ENCODE data around the gene NSUN3. TPM values are rescaled to one million over a fixed set of nuclear protein-coding genes. Genes with fewer than 3 reads are reported as not detected.

The NSUN3 gene
- total and polyA plus RNA-seq, 2 donors (not counting 1 experiment from before 2014, with no cell fraction given) = 6.5 to 25.7 TPM

DNA sequence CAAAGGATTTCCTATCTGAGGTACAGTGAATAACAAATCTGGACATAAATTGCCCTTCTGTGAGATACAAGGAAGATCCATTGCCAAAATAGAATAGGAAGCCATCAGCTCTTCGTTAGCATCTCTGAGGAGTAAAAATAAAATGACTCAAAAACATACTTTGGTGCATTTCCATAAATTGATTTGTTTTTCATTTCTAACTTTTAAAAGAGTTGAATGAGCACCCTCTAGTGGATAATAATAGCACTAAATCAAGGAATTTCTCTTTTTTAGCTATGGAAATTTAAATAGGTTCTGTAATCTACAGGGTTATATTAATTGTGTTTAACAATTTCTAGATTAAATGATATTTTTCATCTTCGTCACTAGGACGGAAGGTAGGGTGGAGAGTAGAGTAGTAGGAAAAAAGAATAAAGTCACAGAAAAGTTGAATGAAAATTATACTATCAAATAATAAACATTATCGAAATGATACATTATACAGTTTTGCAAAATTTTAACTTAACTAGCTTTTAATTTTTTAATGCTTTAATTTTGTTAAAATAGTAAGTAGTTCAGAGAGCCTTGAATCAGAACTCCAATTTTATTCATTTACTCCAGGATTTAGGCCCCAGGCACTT is 6.4 kb downstream of the NSUN3 start:
- H3K4me2 ChIP-seq (replicated peaks; ENCODE audit: low read depth, low read length, poor library complexity, severe bottlenecking) = no peak overlapping the region
- H3K79me2 ChIP-seq (ENCODE audit: control insufficient read depth, insufficient read depth, low read length) = peaks cover 84% of the 10 kb centered on the region
- ATAC-seq (ENCODE audit: low read depth) (no peak), DNase-seq (peak; percentile 39)
- H3K27me3 ChIP-seq (replicated peaks in 1 of 4; ENCODE audit: control extremely low read depth in 1 of 4, control insufficient read depth in 3 of 4, insufficient read depth in 4 of 4, low read length in 3 of 4) = no peaks in the 10 kb centered on the region
- Mint-ChIP-seq H3K27ac (no peak overlapping the region), H3K4me1 (peaks cover 39% of the 10 kb centered on the region), H3K27me3 (no peaks in the 10 kb centered on the region), H3K9me3 (ENCODE audit: insufficient read depth) (no peaks in the 10 kb centered on the region), H3K4me3 (no peak overlapping the region)
- no peak overlapping the region for H3K9ac ChIP-seq (ENCODE audit: low read length)
- ChIA-PET CTCF (interaction anchor here (0.7 to 3.9 kb wide), 13 partner anchors 9 to 78 kb away, joined by 3 to 61 read pairs (median 5); no protein-coding TSS in a partner anchor), POLR2A (no interaction called here)
- peaks cover 5 to 19% of the 10 kb centered on the region in 2 experiments for H3K36me3 ChIP-seq (replicated peaks in 1 of 2; ENCODE audit: control extremely low read depth in 1 of 2, control insufficient read depth in 1 of 2, extremely low read depth in 1 of 2, insufficient read depth in 2 of 2, low read length in 1 of 2)
- WGBS (ENCODE audit: insufficient coverage) = no CpG with 5 or more reads among the region's 4 CpGs
- peaks cover 0 to 2% (median 0%) of the 10 kb centered on the region in 3 donors for H3K9me3 ChIP-seq (ENCODE audit: control extremely low read depth in 1 of 3, control insufficient read depth in 2 of 3, insufficient read depth in 1 of 3, low read length in 2 of 3)
- no peak overlapping the region for H3K4me3 ChIP-seq (ENCODE audit: control extremely low read depth in 1 of 5, extremely low read depth in 1 of 5, insufficient read depth in 1 of 5, low read depth in 2 of 5, low read length in 4 of 5)
- no peaks in the 10 kb centered on the region for H4K20me1 ChIP-seq (ENCODE audit: control insufficient read depth, insufficient read depth, low read length, poor library complexity, severe bottlenecking)
- TF ChIP-seq, protein P1, sequence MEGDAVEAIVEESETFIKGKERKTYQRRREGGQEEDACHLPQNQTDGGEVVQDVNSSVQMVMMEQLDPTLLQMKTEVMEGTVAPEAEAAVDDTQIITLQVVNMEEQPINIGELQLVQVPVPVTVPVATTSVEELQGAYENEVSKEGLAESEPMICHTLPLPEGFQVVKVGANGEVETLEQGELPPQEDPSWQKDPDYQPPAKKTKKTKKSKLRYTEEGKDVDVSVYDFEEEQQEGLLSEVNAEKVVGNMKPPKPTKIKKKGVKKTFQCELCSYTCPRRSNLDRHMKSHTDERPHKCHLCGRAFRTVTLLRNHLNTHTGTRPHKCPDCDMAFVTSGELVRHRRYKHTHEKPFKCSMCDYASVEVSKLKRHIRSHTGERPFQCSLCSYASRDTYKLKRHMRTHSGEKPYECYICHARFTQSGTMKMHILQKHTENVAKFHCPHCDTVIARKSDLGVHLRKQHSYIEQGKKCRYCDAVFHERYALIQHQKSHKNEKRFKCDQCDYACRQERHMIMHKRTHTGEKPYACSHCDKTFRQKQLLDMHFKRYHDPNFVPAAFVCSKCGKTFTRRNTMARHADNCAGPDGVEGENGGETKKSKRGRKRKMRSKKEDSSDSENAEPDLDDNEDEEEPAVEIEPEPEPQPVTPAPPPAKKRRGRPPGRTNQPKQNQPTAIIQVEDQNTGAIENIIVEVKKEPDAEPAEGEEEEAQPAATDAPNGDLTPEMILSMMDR (IDR thresholded peaks at IDR 0.05) = peak; percentile 86
- no peak for TF ChIP-seq EZH2 (IDR thresholded peaks at IDR 0.05; ENCODE audit: borderline replicate concordance, insufficient read depth, low read depth, low read length, poor library complexity, severe bottlenecking)
- H3K27ac ChIP-seq (ENCODE audit: low read length in 2 of 2) = no peak overlapping the region
- intact Hi-C loops (cut with micrococcal nuclease) = loop anchor here (1.0 kb wide), 1 partner anchor 65 kb away; no protein-coding TSS in a partner anchor
- peaks cover 4 to 17% of the 10 kb centered on the region in 2 donors for H3K4me1 ChIP-seq (ENCODE audit: control insufficient read depth in 2 of 2, insufficient read depth in 2 of 2, low read length in 2 of 2)
- H2AFZ ChIP-seq (ENCODE audit: insufficient read depth, low read depth, low read length, poor library complexity, severe bottlenecking) = no peak overlapping the region

DNA sequence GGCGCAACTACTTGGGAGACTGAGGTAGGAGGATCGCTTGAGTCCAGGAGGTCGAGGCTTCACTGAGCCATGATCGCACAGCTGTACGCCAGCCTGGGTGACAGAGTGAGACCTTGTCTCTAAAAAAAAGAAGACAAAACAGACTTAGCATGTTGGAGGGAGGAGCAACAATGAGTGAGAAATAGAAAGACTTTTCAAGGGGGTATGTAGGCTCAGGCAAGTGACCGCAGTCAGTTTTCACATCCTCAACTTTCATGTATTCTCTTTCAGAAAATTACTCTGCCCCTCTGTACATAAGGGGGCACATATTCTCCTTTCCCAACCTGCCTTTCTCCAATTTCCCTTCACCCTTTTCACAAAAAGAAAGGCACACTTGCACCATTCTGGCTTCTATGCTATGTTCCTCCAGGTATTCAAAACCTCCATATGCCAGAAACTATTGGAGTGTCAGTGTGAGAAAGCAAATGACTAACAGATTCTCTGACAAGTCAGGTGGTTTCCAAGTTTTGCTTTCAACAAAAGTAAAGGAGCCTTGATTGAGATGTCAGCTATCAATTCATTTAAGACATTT is 7.6 kb downstream of the NSUN3 start:
- Histone ChIP-seq H2AFZ (ENCODE audit: insufficient read depth, low read depth, low read length, poor library complexity, severe bottlenecking) (no peak overlapping the region), H3K4me1 (ENCODE audit: control insufficient read depth in 2 of 2, insufficient read depth in 2 of 2, low read length in 2 of 2) (peaks cover 0 to 17% of the 10 kb centered on the region in 2 donors), H3K79me2 (ENCODE audit: control insufficient read depth, insufficient read depth, low read length) (peaks cover 79% of the 10 kb centered on the region), H3K9me3 (ENCODE audit: control extremely low read depth in 1 of 3, control insufficient read depth in 2 of 3, insufficient read depth in 1 of 3, low read length in 2 of 3) (peaks cover 0 to 2% (median 0%) of the 10 kb centered on the region in 3 donors), H3K36me3 (replicated peaks in 1 of 2; ENCODE audit: control extremely low read depth in 1 of 2, control insufficient read depth in 1 of 2, extremely low read depth in 1 of 2, insufficient read depth in 2 of 2, low read length in 1 of 2) (peaks cover 5 to 19% of the 10 kb centered on the region in 2 experiments), H3K9ac (ENCODE audit: low read length) (no peak overlapping the region), H4K20me1 (ENCODE audit: control insufficient read depth, insufficient read depth, low read length, poor library complexity, severe bottlenecking) (no peaks in the 10 kb centered on the region), H3K27ac (ENCODE audit: low read length in 2 of 2) (no peak overlapping the region), H3K27me3 (replicated peaks in 1 of 4; ENCODE audit: control extremely low read depth in 1 of 4, control insufficient read depth in 3 of 4, insufficient read depth in 4 of 4, low read length in 3 of 4) (no peaks in the 10 kb centered on the region), H3K4me2 (replicated peaks; ENCODE audit: low read depth, low read length, poor library complexity, severe bottlenecking) (no peak overlapping the region), H3K4me3 (ENCODE audit: control extremely low read depth in 1 of 5, extremely low read depth in 1 of 5, insufficient read depth in 1 of 5, low read depth in 2 of 5, low read length in 4 of 5) (no peak overlapping the region)
- WGBS (ENCODE audit: insufficient coverage) = 89% methylated on average over 6 of the region's 6 CpGs
- Mint-ChIP-seq H3K27ac (no peak overlapping the region), H3K27me3 (no peaks in the 10 kb centered on the region), H3K9me3 (ENCODE audit: insufficient read depth) (no peaks in the 10 kb centered on the region), H3K4me1 (peaks cover 40% of the 10 kb centered on the region), H3K4me3 (no peak overlapping the region)
- TF ChIP-seq, protein P1 (IDR thresholded peaks at IDR 0.05) = no peak
- no peak for TF ChIP-seq EZH2 (IDR thresholded peaks at IDR 0.05; ENCODE audit: borderline replicate concordance, insufficient read depth, low read depth, low read length, poor library complexity, severe bottlenecking)
- intact Hi-C loops (cut with micrococcal nuclease) = no loop called here
- CTCF ChIA-PET = interaction anchor here (0.7 to 3.9 kb wide), 8 partner anchors 10 to 71 kb away, joined by 3 to 61 read pairs (median 6); no protein-coding TSS in a partner anchor
- no peak for DNase-seq
- POLR2A ChIA-PET = no interaction called here
- ATAC-seq (ENCODE audit: low read depth) = no peak
